ENCODE measurements around the gene PCYT2. TPM values are rescaled to one million over a fixed set of nuclear protein-coding genes. Genes with fewer than 3 reads are reported as not detected.

PCYT2 gene
- total RNA-seq, 4 donors from 2014 or later: 18.4 to 45.8 (median 34.4) TPM

DNA sequence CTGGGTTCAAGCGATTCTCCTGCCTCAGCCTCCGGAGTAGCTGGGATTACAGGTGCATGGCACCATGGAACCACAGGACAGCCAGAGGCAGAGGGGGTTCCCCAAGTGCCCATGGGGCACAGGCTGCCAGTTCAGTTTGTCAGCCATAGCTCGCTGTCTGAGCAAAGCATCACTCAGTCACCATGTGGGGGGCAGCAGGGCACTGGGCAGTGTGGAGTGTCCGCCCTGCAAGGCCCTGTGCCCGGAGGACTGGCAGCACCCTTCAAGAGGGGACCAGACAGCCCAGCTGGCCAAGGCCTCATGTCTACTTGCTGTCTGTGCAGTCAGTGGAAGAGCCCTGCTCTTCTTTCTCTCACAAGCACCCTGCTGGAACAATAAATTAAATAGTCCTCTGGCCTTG lies 26.2 kb downstream of the PCYT2 start:
- Histone ChIP-seq H3K4me1 (peaks cover 0 to 12% (median 4%) of the 10 kb centered on the region in 3 donors), H3K36me3 (peaks cover 0 to 99% of the 10 kb centered on the region in 2 donors), H3K4me3 (no peak overlapping the region), H3K27me3 (no peaks in the 10 kb centered on the region), H3K9me3 (no peaks in the 10 kb centered on the region), H3K27ac (no peak overlapping the region)
- ATAC-seq: no peak
- no peak for TF ChIP-seq EP300 (IDR thresholded peaks at IDR 0.05)
- no peak for TF ChIP-seq POLR2A (IDR thresholded peaks at IDR 0.05)
- TF ChIP-seq POLR2AphosphoS5 (IDR thresholded peaks at IDR 0.05): no peak
- 40% methylated on average over 1 of the region's 5 CpGs; no CpG with 5 or more reads in 1 of the 2 donors for WGBS, 2 donors (ENCODE audit: low coverage in 1 of 2)

DNA sequence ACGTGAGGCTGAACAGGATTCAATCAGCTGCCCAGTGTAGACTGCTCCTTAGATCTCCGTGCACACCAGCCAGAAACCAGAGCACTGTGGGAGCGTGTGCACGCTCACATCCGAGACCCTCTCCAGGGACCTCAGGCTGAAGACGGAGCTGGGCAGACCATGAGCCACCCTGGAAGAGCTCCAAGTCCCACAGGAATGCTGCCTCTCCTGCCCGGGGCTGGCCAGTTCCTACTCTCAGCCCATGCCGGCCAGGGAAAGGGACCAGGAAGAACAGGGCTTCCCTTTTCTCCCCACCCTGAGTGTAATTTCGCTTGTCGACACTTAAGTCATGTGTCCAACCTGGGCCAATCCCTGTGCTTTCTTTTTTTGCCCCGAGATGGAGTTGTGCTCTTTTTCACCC lies 26.7 kb downstream of the PCYT2 start:
- Histone ChIP-seq H3K27me3 (no peaks in the 10 kb centered on the region), H3K4me1 (peaks cover 0 to 8% (median 0%) of the 10 kb centered on the region in 3 donors), H3K4me3 (no peak overlapping the region), H3K27ac (no peak overlapping the region), H3K9me3 (no peaks in the 10 kb centered on the region), H3K36me3 (peaks cover 0 to 99% of the 10 kb centered on the region in 2 donors)
- ATAC-seq: no peak
- TF ChIP-seq POLR2AphosphoS5 (IDR thresholded peaks at IDR 0.05) (no peak), EP300 (IDR thresholded peaks at IDR 0.05) (no peak), CTCF (IDR thresholded peaks at IDR 0.05) (no peak), POLR2A (IDR thresholded peaks at IDR 0.05) (no peak)
- WGBS, 2 donors (ENCODE audit: low coverage in 1 of 2): 50% methylated on average over 5 of the region's 11 CpGs; no CpG with 5 or more reads in 1 of the 2 donors

- 68 to 93% methylated on average over 3 to 4 of the region's 5 CpGs for WGBS, 2 donors (ENCODE audit: low coverage in 1 of 2)
- no peak for ATAC-seq
- H3K27me3 ChIP-seq: no peaks in the 10 kb centered on the region
- no peaks in the 10 kb centered on the region for H3K4me1 ChIP-seq
- H3K9me3 ChIP-seq: no peaks in the 10 kb centered on the region
- no peak overlapping the region for H3K4me3 ChIP-seq
- peaks cover 0 to 67% of the 10 kb centered on the region in 2 donors for H3K36me3 ChIP-seq
- TF ChIP-seq EP300 (IDR thresholded peaks at IDR 0.05) (no peak), POLR2AphosphoS5 (IDR thresholded peaks at IDR 0.05) (no peak), POLR2A (IDR thresholded peaks at IDR 0.05) (no peak), CTCF (IDR thresholded peaks at IDR 0.05) (no peak)
- no peak overlapping the region for H3K27ac ChIP-seq
Observed at GRCh38 chr17:81879121-81879520, 32.1 kb downstream of the PCYT2 start.

DNA sequence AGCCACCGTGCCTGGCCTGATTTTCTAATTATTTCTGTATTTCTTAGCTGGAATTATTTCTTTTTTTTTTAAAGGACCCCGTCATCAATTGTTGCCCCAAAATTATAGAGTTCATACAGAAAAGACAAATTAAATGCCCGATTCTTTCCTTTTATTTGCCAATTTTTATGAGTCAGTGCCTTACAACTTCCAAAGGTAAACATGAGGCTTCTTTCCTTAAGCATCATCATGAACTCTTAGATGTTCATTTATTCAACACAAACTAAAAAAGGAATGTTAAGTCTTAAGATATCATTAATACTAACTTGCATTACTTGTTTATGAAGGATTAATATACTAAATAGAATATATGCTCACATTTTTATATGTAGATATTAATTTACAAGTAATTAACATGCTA lies 32.9 kb downstream of the PCYT2 start:
- Histone ChIP-seq H3K4me3 (no peak overlapping the region), H3K4me1 (no peaks in the 10 kb centered on the region), H3K27ac (no peak overlapping the region), H3K27me3 (no peaks in the 10 kb centered on the region), H3K9me3 (no peaks in the 10 kb centered on the region), H3K36me3 (peaks cover 0 to 59% of the 10 kb centered on the region in 2 donors)
- ATAC-seq: no peak
- no peak for TF ChIP-seq EP300 (IDR thresholded peaks at IDR 0.05)
- no peak for TF ChIP-seq POLR2A (IDR thresholded peaks at IDR 0.05)
- no peak for TF ChIP-seq POLR2AphosphoS5 (IDR thresholded peaks at IDR 0.05)
- TF ChIP-seq CTCF (IDR thresholded peaks at IDR 0.05): no peak
- 73 to 82% methylated on average over 3 of the region's 3 CpGs for WGBS, 2 donors (ENCODE audit: low coverage in 1 of 2)

DNA sequence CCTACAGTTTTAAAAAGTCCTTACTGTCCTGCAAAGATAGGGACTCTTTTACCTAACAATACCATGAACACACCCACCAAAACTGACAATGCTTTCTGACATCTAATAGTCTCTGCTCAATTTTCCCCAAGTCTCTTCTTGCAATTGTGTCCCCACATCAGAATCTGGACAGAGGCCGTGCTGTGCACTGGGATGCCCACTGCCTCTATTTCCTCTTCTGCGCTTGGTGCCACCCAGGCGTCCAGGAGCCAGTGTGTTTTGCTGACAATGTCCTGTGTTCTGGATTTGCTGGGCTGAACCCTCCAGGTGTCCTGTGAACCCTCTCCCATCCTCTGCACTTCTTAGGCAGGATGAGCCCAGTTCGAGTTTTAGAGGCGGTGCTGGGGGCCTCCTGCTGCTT lies 33.6 kb downstream of the PCYT2 start:
- no peaks in the 10 kb centered on the region for H3K9me3 ChIP-seq
- no peak for TF ChIP-seq POLR2A (IDR thresholded peaks at IDR 0.05)
- TF ChIP-seq EP300 (IDR thresholded peaks at IDR 0.05): no peak
- TF ChIP-seq POLR2AphosphoS5 (IDR thresholded peaks at IDR 0.05): no peak
- no peak for TF ChIP-seq CTCF (IDR thresholded peaks at IDR 0.05)
- 82 to 89% methylated on average over 3 to 4 of the region's 5 CpGs for WGBS, 2 donors (ENCODE audit: low coverage in 1 of 2)
- H3K36me3 ChIP-seq: peaks cover 0 to 52% of the 10 kb centered on the region in 2 donors
- H3K4me3 ChIP-seq: no peak overlapping the region
- H3K27ac ChIP-seq: no peak overlapping the region
- ATAC-seq: no peak
- H3K27me3 ChIP-seq: no peaks in the 10 kb centered on the region
- peaks cover 0 to 6% (median 5%) of the 10 kb centered on the region in 3 donors for H3K4me1 ChIP-seq
